ENCODE results near the gene SLC2A1.
A peak's percentile ranks its signal among the peaks of the same experiment; 100 is the strongest.

SLC2A1 gene

GRCh38 chr1:42940851-42941639, 17.6 kb downstream of the SLC2A1 start:
- no peak for DNase-seq

- DNase-seq: no peak
Observed at GRCh38 chr1:42938645-42939615, 19.7 kb downstream of the SLC2A1 start.

GRCh38 chr1:42937836-42938644, 20.6 kb downstream of the SLC2A1 start:
- no peak for DNase-seq

- no peak for DNase-seq
Observed at GRCh38 chr1:42937141-42937696, 21.4 kb downstream of the SLC2A1 start.

GRCh38 chr1:42936309-42937078, 22.2 kb downstream of the SLC2A1 start:
- DNase-seq: no peak

- DNase-seq: no peak
Observed at GRCh38 chr1:42935971-42936308, 22.7 kb downstream of the SLC2A1 start.

GRCh38 chr1:42935313-42935895, 23.3 kb downstream of the SLC2A1 start:
- no peak for DNase-seq

GRCh38 chr1:42934541-42935312, 23.9 kb downstream of the SLC2A1 start:
- DNase-seq: no peak

- DNase-seq: no peak
Observed at GRCh38 chr1:42933610-42934491, 24.8 kb downstream of the SLC2A1 start.

- no peak for DNase-seq
Observed at GRCh38 chr1:42933060-42933586, 25.5 kb downstream of the SLC2A1 start.

GRCh38 chr1:42932442-42932941, 26.2 kb downstream of the SLC2A1 start:
- no peak for DNase-seq

GRCh38 chr1:42931911-42932422, 26.7 kb downstream of the SLC2A1 start:
- no peak for DNase-seq

GRCh38 chr1:42931108-42931539, 27.5 kb downstream of the SLC2A1 start:
- peak; percentile 19 to 30 for DNase-seq

- no peak for DNase-seq
Observed at GRCh38 chr1:42930178-42931107, 28.2 kb downstream of the SLC2A1 start.

- no peak for DNase-seq
Observed at GRCh38 chr1:42929434-42930177, 29.1 kb downstream of the SLC2A1 start.

- no peak for DNase-seq
Observed at GRCh38 chr1:42928859-42929258, 29.8 kb downstream of the SLC2A1 start.

All from NCI-H2081 (cell line).